Frontal cortex (tissue), 4 donors: Measurements from ENCODE around the gene TOM1L1. TPM values are rescaled to one million over a fixed set of nuclear protein-coding genes. Genes with fewer than 3 reads are reported as not detected.
A peak's percentile ranks its signal among the peaks of the same experiment; 100 is the strongest.

Experiments
- DNase-seq, 2 donors: peaks; one replicate each; pipeline ENCODE4 v3.0.0; 2012; ENCODE audit warnings: low spot score in 2 of 2
- FAIRE-seq: peaks from 2 replicates; lab custom pipeline; 2012; peaks lifted over from hg19 to GRCh38; lab: Jason Lieb, UNC
- total RNA-seq: library from RNA; depleted of rRNA; stranded (reverse); fragments of >200 nt; gene quantifications from one replicate; pipeline ENCODE4 v1.2.3, GENCODE V29; 2014
- donor health status: control.
- donor health status: control.
- donor health status: control.

TOM1L1 gene
- total RNA-seq, 1 donor from 2014 or later = 20.4 TPM

- FAIRE-seq = no peak
- peak in 1 of 2 donors; percentile 25 for DNase-seq
Measured at GRCh38 chr17:54891176-54891821, 9.4 kb upstream of the TOM1L1 start.

- FAIRE-seq = no peak
- no peak for DNase-seq
Measured at GRCh38 chr17:54892360-54892759, 8.3 kb upstream of the TOM1L1 start.

- DNase-seq = no peak
- no peak for FAIRE-seq
Measured at GRCh38 chr17:54898576-54898975, 2.1 kb upstream of the TOM1L1 start.

GRCh38 chr17:54899201-54899600, 1.5 kb upstream of the TOM1L1 start:
- FAIRE-seq (no peak), DNase-seq (no peak)

GRCh38 chr17:54899721-54900456, 763 bp upstream of the TOM1L1 start:
- FAIRE-seq (no peak), DNase-seq (peak in 1 of 2 donors; percentile 10)

GRCh38 chr17:54901230-54901822, 674 bp downstream of the TOM1L1 start:
- FAIRE-seq (no peak), DNase-seq (no peak)

DNA sequence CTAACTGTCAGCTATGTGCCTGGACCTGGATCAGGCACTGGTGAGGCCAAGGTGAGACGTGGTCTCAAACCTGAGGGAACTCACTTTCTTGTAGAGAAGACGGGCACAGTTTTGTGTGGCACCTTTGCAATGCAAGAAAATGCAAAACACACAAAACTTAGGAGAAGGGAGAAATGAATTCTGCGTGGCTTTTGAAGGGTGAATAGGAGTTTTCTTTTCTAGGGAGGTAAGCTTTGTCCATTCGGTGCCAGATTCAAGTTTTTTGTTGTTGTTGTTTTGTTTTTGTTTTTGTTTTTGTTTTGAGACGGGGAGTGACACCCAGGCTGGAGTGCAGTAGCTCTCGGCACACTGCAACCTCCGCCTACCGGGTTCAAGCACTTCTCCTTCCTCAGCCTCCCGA, 1.4 kb downstream of the TOM1L1 start:
- no peak for FAIRE-seq
- no peak for DNase-seq

- FAIRE-seq (no peak), DNase-seq (no peak)
Measured at GRCh38 chr17:54902611-54903010, 2.0 kb downstream of the TOM1L1 start.

DNA sequence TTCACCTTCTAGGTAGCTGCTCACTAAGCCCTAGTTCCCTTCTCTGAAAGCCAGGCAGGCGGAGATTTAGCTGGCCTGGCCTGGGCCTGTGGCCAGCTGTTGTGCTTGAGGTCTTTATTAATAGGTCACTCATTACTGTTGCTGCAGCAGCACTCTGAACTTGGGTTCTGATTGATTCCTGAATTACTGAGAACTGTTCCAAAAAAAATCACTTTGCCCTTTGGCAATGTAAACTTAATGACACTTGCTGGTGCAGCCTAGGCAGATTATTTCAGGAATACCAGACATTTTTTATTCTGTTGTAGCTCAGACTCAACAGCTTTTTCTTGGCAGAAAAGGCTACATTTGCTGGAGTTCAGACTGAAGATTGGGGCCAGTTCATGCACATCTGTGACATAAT, 2.7 kb downstream of the TOM1L1 start:
- DNase-seq (peak in 1 of 2 donors; percentile 14), FAIRE-seq (no peak)

GRCh38 chr17:54906683-54907082, 6.0 kb downstream of the TOM1L1 start:
- FAIRE-seq (no peak), DNase-seq (no peak)

- no peak for FAIRE-seq
- no peak for DNase-seq
Measured at GRCh38 chr17:54907376-54907775, 6.7 kb downstream of the TOM1L1 start.

DNA sequence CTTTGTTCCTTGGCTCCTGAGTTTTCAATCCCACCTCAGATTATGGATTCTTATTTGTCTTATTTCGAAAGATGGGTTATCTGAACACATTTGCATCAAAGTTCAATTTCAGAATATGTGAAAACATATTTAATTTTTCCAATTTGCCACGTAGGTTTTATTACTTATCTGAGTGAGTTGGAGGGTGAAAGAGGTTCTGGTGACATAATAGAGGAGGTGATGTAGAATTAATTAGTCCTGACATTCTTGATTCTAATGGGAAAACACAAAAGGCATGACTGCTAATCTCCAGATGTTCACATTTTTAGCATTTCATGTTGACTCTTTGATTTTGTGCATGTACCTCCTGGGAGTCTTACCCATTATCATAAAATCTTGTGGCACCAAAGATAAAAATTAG, 9.1 kb downstream of the TOM1L1 start:
- DNase-seq = no peak
- no peak for FAIRE-seq

- FAIRE-seq (no peak), DNase-seq (no peak)
Measured at GRCh38 chr17:54916721-54917120, 16.1 kb downstream of the TOM1L1 start.

- FAIRE-seq (no peak), DNase-seq (no peak)
Measured at GRCh38 chr17:54919425-54919824, 18.8 kb downstream of the TOM1L1 start.

DNA sequence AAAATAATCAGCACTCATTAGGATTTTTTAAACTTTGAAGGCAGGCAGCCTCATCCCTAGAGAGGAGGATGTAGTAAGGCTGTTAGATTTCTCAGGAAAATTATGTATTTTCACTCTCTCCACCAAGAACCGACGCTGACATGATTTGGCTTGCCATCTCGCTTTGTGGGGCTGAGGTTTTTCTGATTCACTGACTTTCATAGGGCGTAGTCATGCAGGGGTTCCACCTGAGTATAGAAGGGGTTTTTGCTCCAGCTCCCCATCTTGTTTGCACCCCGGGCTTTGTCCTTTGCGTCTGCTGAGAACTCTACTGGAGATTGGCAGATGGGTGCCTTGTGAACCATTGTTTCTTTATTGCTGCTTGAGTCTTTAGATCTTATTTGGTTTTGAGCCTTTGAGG, 20.2 kb downstream of the TOM1L1 start:
- FAIRE-seq = no peak

DNA sequence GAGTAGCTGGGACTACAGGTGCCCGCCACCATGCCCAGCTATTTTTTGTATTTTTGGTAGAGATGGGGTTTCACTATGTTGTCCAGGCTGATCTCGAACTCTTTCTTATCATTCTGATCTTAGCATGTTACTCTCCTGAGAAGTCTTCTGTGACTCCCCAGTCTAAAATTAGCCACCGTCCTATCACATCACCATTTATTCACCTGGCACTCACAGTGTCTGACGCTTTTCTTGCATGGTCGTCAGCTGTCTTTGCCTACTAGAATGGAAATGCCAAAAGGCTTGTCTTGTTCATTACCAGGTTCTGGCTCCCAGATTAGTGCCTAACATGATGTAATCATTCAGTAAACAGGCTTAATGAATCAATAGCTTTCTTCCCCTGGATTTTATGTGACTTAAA, 23.8 kb downstream of the TOM1L1 start:
- DNase-seq (no peak), FAIRE-seq (no peak)

More for the DNA sequence above, 20.2 kb downstream of the TOM1L1 start:
- DNase-seq = no peak

DNA sequence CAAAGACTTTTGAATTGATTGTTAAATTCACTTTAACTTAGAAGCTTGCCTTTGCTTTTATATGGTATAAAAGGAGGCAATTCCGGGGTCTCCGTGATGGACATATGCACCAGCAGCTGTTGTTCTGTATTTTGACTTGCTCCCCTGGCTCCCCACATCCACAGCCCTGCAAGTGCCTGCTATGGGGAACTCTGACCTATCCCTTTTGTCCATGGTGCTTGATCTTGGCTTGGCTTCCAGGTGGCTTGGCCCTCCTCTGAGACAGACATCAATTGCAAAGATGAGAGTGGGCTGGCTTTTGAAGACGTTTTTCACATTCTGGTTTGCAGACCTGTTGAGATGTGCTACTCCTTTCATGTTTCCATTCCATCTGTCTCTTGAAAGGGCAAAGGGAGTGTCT, 26.9 kb downstream of the TOM1L1 start:
- DNase-seq = no peak
- no peak for FAIRE-seq

DNA sequence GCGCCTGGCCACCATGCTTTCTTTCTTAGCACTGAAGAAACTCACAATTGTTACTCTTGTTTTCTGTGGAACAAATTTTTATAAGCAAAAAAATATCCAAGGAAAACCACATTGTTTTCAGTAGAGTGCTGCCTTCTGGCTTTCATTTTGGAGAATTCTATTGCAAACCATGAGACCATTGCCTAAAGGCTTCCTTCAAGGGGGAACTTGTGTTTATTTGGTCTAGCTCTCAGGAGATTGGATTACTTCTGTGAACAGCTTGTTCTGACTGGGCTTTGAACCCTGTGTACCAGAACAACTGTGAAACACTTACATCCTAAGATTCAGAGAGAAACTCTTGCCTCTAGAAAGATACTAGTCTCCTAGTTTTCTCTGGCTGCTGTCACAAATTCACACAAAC, 32.1 kb downstream of the TOM1L1 start:
- no peak for FAIRE-seq
- DNase-seq = no peak

DNA sequence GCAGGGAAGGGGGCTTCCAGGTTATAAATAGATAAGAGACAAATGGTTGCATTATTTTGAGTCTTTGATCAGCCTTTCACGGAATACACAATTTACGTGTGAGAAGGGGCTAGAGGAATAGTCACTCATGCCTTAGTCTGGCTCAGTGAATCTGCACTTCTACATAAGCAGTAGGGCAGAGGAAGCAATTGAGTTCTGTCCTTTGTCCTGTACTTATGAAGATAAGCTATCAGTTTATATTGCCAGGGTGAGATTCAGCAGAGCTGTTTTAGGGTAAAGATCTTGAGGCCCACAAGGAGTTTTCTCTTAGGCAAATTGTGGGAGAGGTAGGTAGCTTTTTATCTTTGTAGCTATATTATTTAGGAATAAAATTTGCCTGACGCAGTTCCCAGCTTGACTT, 33.3 kb downstream of the TOM1L1 start:
- FAIRE-seq (no peak), DNase-seq (no peak)

DNA sequence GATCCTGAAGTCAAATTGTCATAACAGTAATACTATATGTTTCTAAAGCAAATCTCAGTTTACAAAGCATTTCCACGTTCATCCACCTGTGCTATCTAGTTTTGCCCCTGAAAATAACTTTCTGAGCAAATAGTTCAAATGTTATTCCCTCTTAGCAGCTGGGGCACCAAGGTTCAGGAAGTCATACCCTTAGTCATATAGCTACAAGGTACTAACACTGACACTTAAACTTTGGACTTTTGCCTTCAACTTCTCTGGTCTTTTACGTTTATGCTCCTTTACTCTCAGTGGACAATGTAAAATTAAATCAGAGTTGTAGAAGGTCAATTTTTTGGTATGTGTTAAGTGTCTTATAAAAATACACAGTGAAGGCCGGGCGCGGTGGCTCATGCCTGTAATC, 34.8 kb downstream of the TOM1L1 start:
- no peak for DNase-seq

GRCh38 chr17:54937018-54937417, 36.4 kb downstream of the TOM1L1 start:
- DNase-seq = no peak
- FAIRE-seq = no peak

More for the DNA sequence above, 34.8 kb downstream of the TOM1L1 start:
- no peak for FAIRE-seq
